ENCODE results near the gene OR4B1.

DNA sequence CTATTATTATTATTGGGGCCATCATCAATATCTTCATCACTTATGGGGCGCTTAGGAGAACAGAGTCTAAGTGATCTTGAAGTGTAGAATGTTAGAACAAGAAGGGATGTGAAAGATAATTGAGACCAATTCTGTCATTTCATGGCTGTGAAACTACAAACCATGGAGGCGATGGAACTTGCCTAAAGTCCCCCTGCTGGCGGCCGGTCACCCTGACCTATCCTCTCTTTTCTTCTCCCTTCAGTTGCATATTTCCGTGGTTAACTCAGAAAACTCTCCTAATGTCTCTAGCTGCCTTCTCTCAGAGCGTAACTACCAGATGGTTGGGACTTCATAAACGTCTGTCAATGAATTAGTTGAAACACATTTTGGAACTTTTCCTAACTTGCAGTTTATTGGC lies 6.6 kb upstream of the OR4B1 start:
- TF ChIP-seq GATA2 (IDR thresholded peaks at IDR 0.05; ENCODE audit: low read depth, low read length) = no peak
- TF ChIP-seq GATA3 (IDR thresholded peaks at IDR 0.05; ENCODE audit: low read depth, low read length) = no peak
